HG03097 (cell line): ENCODE measurements around the gene SPINK1.
"Not testable (repeated sequence)": the region's sequence is repeated elsewhere in the genome, so short reads cannot be mapped to it uniquely, and the experiment has no call there.

Experiments
- ATAC-seq: cut with Tn5 transposase; IDR thresholded peaks from one replicate; pipeline ENCODE4 v1.9.1; 2021; ENCODE audit not compliant: unreplicated experiment, low FRiP score

The SPINK1 gene

DNA sequence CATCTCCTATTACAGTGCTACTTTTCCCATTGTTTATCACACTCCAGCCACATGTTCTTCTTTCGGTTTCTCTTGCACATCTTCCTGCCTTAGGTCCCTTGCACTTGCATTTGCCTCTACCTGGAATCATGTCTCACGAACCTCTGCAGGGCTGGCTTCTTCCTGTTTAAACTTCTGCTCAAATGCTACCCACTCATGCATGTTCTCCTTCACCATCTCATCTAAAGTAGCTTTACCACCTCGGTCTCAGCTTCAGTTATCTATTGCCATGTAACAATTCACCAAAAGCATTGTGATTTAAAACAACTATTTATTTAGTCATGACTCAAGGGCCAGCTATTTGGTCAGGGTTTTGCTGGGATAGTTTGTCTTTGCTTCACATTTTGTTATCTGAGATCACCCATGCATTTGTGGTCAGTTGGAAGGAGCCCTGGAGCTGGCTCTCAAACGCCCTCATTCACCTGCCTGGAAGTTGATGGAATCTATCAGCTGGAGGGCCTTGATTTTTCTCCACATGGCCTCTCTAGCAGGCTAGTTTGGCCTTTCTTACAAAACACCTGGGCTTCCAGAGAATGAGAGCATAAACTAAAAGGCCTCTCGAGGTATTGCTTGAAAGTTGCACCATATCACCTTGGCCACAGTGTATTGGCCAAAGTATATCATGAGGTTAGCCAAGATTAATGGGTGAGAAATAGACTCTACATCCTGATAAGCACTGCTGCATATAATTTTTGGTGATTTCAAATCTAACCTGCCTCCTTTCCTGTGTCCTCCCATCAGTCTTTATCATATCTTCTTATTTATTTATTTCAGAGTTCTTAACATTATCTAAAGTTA, 21.4 kb downstream of the SPINK1 start:
- ATAC-seq: no peak

DNA sequence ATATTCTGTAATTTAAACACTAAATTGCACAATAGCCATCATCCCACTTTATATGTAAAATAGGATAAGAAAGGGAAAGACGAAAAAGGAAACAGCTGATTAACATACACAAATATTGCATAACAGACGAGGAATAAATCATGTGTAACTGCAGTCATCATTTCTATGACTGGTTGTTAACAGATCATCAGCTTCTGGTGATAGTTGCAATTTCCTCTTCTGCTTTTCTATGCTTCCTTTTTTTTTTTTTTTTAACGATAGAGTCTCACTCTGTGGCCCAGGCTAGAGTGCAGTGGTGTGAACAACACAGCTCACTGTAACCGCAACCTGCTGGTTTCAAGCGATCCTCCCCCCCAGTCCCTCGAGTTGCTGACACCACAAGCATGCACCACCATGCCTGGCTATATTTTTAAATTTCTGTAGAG, 26.4 kb downstream of the SPINK1 start:
- peak; percentile 85 for ATAC-seq

DNA sequence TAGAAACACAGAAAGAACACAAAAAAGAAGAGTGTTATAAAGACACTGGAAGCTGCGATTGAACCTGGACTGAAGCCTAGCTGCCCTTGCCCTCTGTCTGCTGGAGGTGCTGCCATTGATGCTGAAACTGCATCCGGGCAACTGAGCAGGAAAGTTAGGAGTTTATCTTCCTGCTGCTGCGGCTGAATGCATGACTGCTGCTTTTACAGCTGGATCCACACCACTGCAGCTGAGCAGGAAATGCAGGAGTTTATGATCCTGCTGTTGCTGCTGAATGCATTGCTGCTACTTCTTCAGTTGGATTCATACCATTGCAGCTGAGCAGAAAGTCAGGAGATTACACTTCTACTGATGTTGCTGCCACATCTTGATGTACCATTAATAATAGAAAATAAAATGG, 27.1 kb downstream of the SPINK1 start:
- ATAC-seq: no peak

DNA sequence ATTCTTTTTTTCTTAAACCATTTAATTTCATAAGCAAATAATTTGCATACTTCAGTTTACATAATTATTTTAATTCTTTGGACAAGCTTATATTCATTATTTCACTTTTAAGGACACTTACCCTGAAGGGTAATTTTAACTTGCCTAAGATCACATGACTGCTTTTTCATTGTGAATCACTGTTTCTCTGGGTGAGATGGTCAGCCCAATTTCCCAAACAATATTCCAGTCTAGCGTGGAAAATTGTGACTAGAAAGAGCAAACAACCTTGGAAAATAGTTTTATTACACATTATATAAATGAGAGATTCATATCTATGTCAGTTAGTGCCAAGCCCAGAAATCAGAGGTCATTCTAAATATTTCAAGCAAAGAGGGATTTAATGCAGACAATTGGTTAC, 27.5 kb downstream of the SPINK1 start:
- ATAC-seq: no peak

DNA sequence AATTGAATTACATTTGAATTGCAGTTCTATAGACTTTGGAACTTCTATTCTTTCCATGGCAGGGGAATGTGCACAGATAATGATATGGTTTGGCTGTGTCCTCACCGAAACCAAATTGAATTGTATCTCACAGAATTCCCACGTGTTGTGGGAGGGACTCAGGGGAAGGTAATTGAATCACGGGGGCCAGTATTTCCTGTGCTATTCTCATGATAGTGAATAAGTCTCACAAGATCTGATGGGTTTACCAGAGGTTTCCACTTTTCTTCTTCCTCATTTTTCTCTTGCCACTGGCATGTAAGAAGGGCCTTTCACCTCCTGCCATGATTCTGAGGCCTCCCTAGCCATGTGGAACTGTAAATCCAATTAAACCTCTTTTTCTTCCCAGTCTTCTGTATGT, 28.3 kb downstream of the SPINK1 start:
- ATAC-seq: not testable (repeated sequence)

DNA sequence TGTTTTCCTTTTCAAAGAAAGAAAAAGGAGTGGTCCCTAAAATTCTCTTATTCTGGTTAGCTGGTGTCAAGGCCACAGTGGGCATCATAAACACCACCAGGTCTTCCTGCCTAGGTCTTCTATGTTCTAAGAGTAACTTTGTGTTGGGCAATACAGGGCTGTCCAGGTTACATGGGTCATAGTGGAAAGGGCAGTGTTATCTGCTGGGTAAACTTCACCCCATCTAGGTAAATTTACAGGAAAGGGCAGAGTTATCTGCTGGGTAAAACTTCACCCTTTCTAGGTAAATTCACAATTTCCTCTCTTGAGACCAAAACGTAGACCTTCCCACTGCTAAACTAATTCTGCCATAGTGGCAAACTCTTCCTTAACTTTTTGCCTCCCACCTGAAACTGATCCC, 30.0 kb downstream of the SPINK1 start:
- ATAC-seq: no peak

DNA sequence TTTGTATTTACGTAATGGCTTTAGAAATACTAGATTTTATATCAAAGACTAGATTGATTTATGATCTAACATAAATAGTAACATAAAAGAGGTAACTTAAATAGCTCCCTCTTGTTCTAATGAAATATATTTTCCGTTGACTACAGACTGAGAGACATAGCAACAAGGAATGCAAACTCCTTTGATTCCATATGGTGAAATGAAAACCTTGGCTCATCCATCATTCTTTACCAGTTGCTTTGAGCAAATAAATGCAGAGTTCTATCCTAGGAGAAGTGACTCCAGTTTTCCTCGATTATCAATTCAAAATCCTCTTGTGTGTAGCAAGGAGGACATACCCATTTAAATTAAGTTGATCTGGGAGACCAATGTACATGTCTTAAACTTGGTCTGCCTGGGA, 31.0 kb downstream of the SPINK1 start:
- ATAC-seq: no peak

DNA sequence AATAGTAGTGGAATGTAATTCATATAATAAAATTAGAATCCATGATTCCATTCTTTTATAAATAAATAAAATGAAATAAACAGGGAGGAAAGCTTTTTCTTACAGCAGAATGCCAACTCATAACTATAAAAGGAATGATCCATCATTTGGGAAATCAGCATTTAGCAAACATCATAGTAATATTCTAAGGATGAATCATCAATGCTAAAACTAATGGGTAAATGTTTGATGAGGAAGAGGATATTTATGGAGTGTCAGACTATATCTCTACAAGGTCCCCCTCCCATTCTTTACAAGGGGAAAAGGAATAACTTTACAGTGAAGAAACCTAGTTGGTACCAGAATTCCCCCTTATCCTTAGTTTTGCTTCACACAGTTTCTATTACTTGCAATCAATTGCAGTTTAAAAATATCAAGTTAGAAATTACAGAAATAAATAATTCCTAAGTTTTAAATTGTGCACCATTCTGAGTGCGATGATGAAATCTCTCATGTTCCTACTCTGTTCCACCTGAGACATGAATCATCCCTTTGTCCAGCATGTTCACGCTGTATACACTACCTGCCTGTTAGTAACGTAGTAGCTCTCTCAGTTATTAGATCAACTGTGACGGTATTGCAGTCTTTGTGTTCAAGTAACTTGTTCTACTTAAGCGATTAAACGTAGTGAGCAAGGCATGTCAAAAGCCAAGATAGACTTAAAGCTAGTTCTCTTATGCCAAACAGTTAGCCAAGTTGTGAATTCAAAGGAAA, 34.7 kb downstream of the SPINK1 start:
- ATAC-seq: no peak

DNA sequence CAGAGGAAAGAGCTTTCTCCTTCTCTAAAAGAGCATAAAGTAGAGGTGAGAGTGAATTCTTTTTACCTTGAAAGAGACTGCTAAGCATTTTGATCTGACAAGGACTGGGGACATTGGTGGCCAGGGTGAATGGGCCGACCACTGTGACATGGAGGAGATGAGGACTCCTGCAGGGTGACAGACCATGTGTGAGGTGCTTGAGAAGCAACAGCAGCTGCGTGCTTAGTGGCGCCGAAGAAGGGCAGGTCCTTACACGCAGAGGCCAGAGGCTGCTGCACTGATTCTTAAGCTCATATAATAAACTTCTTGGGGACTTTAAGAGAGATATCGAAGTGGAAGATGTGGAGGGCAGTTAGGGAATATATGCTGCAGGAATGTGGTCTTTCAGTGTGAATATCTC, 40.3 kb downstream of the SPINK1 start:
- ATAC-seq: no peak

DNA sequence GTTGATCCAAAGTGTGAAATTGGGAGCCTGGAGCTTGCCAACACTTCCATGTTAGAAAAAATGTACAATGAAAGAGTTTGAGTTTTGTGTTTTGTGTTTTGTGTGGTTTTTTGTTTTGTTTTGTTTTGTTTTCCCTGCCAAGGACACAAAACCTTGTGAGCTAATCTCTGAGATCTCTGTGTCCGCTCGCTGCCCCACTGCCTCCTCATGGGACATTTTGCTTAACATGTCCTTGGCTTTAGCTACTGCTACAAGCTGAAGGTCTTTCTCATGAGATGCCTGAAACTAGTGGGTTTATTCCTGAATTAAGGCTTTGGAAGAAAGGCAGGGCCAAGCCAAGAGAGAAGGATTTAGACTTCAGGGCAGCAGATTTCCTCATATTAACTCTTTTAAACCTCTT, 41.7 kb downstream of the SPINK1 start:
- no peak for ATAC-seq

DNA sequence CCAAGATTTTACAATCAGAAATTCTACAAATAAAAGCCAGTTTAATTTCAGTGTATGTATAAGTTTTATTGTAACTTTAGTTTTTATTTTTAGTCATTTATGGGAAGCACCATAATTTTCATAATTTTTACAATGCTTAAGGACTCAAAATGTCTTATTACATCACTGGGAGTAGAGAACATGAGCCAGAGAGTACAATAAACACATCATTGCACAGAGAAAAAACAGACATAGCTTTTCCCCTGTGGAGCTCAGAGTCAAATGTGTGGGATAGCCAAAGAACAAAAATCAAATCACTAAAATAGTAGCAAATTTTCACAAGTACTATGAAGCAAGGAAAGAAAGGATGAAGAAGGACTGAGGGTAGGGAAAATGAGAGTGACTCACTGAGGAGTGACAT, 43.4 kb downstream of the SPINK1 start:
- no peak for ATAC-seq

DNA sequence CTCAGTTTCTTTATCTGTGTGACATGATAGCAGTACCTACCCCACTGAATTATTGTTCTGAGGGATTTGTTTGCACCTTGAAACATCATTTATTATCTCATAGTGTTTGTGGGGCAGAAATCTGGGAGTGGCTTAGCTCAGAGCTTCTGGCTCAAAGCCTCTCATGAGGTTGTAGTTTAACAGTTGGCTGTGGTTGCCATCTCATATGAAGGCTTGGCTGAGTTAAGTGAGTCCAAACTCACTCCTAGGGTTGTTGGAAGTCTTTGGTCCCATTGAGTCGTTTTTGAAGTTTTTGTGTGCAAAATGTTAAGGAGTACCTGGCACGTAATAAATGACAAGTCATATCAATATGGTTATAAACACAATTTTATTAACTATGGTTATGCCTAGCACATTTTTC, 45.3 kb downstream of the SPINK1 start:
- no peak for ATAC-seq

DNA sequence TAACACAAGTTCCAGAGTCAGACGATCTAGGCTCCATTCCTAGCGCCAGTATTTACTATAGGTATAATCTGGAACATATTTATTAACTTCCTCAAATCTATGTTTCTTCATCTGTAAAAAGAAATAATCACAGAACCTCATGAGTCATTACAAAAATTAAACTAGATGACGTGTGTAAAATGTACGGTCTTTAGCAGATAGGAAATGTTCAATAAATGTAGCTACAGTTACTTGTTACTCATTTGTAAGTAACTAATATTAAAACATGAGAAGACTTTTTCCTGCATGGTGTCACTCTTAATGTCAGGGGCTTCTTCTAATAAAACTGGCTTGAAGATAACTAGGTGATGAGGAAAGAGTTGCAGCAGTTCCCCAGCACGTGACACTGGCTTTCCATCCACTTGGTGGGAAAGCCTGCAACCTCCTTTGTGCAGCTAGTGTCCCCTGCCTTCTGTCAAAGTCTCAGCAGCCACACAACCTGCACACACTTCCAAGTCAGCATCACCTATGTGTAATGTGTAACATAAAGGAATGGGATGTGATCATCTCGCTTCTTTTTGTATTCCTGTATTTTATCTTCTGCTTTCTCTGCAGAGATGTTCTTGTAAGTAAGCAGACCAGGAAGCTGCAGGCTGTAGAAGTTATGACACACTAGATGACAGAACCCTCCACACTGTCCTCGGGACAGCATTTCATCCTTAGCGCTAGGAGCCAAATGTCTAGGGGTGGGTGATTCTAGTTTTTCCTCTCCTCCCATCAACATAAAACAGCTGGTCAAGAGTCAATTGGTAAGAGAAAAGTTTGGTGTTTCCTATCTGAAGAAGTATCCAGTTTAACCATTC, 47.1 kb downstream of the SPINK1 start:
- ATAC-seq: no peak

DNA sequence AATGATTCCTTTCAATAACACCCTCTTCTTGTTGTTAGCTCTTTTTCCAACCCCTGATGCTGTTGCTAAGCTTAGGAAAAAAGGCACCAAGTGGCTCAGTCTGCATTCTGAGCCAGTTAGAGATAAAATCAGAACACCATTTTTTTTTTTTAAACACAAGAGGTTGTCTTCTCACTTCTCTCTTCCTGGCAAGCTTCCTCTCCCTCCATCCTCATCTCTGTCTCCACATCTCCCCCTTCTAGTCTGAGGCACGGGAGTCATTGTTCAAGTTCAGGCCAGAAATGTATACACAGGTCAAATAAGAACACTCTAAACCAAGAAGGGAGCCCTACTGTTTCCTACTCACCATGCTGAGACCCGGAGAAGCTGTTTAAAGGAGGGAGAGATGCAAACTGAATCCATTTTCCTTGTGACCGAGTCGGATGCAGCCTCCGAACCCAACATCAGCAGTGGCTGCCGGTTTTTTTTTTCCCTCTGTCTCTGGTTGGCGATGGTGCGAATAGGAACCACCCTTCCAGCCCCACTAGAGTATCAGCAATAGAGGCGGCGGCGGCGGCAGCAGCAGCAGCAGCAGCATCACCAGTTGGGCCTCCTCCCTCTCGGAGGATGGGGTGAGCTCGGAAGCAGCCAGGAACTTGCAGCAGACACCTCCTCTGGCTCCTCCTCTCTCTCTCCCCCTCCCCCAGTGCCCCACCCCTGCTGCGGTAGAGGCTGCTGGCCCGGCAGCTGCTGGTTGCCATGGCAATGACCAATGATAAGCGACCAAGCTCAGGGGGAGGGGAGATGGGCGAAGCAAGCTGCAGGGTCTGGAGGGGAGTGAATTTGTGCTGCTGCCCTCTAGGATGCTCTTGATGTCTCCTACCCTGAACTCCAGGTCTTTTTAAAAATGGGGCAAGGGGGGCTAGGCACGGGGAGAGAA, 49.1 kb downstream of the SPINK1 start, which contains the start of gene JAKMIP2:
TSS of gene JAKMIP2 (minus strand) at position 619 of the 919 bp plus-strand sequence. CDS start 110,922 bp downstream, outside the sequence.
- ATAC-seq: peak; percentile 46

DNA sequence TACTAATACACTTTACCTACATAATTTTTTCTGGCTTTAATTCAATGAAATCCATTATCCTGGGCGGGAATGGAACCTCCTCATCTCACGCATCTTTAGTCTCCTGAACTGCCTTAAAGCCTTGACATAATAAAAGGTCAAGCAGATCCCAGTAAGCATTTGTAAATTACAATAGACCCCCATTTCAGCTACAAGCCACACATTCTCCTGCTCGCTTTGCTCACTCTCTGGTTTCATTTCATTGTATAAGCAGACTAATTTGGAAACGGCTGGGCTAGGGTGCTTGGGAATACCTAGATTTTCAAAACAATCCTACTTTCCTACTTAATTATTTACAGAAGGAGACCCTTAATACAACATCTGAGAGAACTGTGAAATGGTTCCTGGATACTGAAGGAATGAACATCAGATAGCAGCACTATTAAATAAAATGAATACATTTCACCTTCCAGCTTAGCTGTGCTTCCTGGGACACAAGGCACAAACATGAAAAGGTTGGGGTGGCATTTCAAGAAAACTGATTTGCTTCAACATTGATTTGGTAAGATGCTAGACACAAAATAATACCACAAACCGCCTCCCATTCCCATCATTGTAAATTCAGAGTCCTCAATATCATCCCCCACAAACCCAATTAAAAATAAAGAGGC, 50.4 kb downstream of the SPINK1 start:
- no peak for ATAC-seq

DNA sequence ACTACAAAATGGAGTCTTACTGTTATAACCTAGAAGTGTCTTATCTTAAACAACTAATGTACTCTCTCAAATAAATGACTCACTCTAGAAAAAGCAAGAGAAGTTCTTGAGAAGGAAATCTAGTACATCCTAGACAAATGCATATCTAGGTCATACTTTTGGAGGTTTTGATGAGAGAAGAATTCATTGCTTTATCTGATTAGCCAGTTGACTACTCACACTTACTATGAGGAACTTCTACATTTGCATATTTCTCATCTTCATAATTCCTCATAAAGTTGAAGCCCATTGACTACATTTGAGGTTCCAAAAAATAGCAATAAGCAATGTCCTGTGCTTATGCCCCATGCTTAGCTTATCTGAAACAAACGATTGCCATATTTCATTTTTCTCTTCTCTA, 51.8 kb downstream of the SPINK1 start:
- ATAC-seq: no peak

DNA sequence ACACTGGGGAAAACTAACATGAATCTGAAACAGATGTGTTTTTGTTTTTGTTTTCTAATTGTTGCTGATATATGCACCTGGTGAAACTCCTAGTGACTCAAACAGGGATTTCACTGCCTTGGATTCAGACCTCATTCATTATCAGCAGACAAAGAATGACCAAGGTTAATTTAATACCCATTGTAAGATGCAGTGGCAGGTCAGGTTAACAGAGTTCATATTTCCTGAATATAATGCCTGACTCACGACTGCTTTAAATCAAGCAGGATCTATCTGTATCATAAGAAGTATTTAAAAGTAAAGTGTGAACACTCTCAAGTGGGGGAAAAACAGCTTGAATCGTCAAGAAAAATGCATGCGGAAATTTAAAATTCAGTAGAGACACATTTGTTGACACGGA, 54.5 kb downstream of the SPINK1 start:
- ATAC-seq: no peak
